ENCODE data around the gene FGB. TPM values are rescaled to one million over a fixed set of nuclear protein-coding genes. Genes with fewer than 3 reads are reported as not detected.
A peak's percentile ranks its signal among the peaks of the same experiment; 100 is the strongest.

The FGB gene
- total RNA-seq, 1 donor from 2014 or later, result 7.5 TPM

DNA sequence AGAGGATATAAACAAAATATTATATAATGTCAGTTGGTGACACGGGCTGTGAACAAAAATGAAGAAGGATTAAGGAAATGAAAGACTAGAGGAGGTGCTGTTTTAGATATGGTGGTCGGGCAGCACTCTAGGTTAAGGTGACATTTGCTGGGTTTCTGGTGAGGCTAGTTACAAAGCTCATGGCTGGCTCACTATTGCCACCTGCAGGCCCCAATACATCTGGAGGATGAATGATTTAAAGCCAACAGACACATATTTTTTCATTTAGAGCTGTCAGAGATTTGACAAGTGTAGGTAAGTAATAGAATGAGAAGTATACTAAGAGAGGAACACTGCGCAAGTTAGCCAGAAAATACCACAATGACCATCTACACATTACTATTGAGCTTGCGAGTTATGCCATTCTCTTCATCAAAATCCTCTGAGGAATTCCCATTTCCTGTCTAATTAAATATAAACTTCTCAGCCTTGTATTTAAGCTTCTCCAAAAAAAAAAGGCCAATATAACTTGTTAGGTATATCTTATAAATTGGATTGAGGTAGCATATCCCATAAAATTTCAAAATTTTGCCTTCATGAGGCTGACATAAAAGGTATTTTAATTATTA is 56.0 kb downstream of the FGB start:
- peak; percentile 65 for DNase-seq (ENCODE audit: low spot score)

DNA sequence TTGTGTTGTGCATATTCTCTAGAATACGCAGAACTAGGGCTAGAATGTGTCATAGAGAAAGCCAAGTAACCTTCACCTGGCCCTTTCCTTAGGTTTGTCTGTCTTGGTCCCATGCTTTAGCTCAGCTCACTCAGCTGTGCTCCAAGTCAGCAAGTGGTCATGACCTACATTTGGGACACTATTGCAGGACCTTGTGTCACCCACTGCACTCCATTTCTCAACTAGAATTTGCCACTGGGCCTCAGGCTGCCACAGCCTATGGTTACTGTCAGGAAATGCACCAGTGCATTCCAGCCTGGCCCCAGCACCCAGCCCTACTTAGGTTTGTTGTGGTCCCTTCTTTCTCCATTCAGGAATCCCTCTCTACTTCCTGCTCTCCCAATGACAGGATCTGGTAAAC is 57.3 kb downstream of the FGB start:
- DNase-seq (ENCODE audit: low spot score), result no peak

Other genes with a start within 250 kb of the FGB start
- gene DCHS2, start 71.2 kb upstream of the FGB start, total RNA-seq, result 14.2 TPM
- gene PLRG1, start 12.6 kb upstream of the FGB start, total RNA-seq, result 61.8 TPM
- 20.9 TPM for gene FGA, start 27.7 kb downstream of the FGB start, total RNA-seq
- gene FGG, start 49.6 kb downstream of the FGB start, total RNA-seq, result 15.0 TPM
- gene LRAT, start 181.0 kb downstream of the FGB start, total RNA-seq, result 11.7 TPM
- 1.3 TPM for gene RBM46, start 218.3 kb downstream of the FGB start, total RNA-seq

Data from mucosa of gallbladder (tissue), 1 donor.